ENCODE data around the gene RNH1.

RNH1 gene

GRCh38 chr11:465896-466530, 41.0 kb downstream of the RNH1 start:
- TF ChIP-seq CTCF (IDR thresholded peaks at IDR 0.05; ENCODE audit: low read depth, low read length): no peak
- Histone ChIP-seq H3K9me3 (ENCODE audit: severe bottlenecking) (no peaks in the 10 kb centered on the region), H3K4me3 (ENCODE audit: low read depth, low read length) (no peak overlapping the region), H3K36me3 (peaks cover 11% of the 10 kb centered on the region), H3K27ac (no peak overlapping the region), H3K27me3 (ENCODE audit: insufficient read depth, low read depth, severe bottlenecking) (no peaks in the 10 kb centered on the region)
- no peak for DNase-seq

- no peaks in the 10 kb centered on the region for H3K9me3 ChIP-seq (ENCODE audit: severe bottlenecking)
- no peak overlapping the region for H3K27ac ChIP-seq
- H3K27me3 ChIP-seq (ENCODE audit: insufficient read depth, low read depth, severe bottlenecking): no peaks in the 10 kb centered on the region
- no peak for TF ChIP-seq CTCF (IDR thresholded peaks at IDR 0.05; ENCODE audit: low read depth, low read length)
- no peak overlapping the region for H3K4me3 ChIP-seq (ENCODE audit: low read depth, low read length)
- H3K36me3 ChIP-seq: peaks cover 16% of the 10 kb centered on the region
- no peak for DNase-seq
These were observed 42.7 kb downstream of the RNH1 start for GRCh38 chr11:464316-464715.

- DNase-seq: no peak
- Histone ChIP-seq H3K9me3 (ENCODE audit: severe bottlenecking) (no peaks in the 10 kb centered on the region), H3K36me3 (peaks cover 16% of the 10 kb centered on the region), H3K27me3 (ENCODE audit: insufficient read depth, low read depth, severe bottlenecking) (no peaks in the 10 kb centered on the region), H3K4me3 (ENCODE audit: low read depth, low read length) (no peak overlapping the region), H3K27ac (no peak overlapping the region)
- no peak for TF ChIP-seq CTCF (IDR thresholded peaks at IDR 0.05; ENCODE audit: low read depth, low read length)
These were observed 44.7 kb downstream of the RNH1 start for GRCh38 chr11:462107-462890.

GRCh38 chr11:461626-462025, 45.4 kb downstream of the RNH1 start:
- Histone ChIP-seq H3K4me3 (ENCODE audit: low read depth, low read length) (no peak overlapping the region), H3K27me3 (ENCODE audit: insufficient read depth, low read depth, severe bottlenecking) (no peaks in the 10 kb centered on the region), H3K9me3 (ENCODE audit: severe bottlenecking) (no peaks in the 10 kb centered on the region), H3K36me3 (peaks cover 16% of the 10 kb centered on the region), H3K27ac (no peak overlapping the region)
- DNase-seq: no peak
- TF ChIP-seq CTCF (IDR thresholded peaks at IDR 0.05; ENCODE audit: low read depth, low read length): no peak

GRCh38 chr11:460331-461199, 46.5 kb downstream of the RNH1 start:
- no peak for DNase-seq
- Histone ChIP-seq H3K27ac (no peak overlapping the region), H3K27me3 (ENCODE audit: insufficient read depth, low read depth, severe bottlenecking) (no peaks in the 10 kb centered on the region), H3K36me3 (peaks cover 16% of the 10 kb centered on the region), H3K9me3 (ENCODE audit: severe bottlenecking) (no peaks in the 10 kb centered on the region), H3K4me3 (ENCODE audit: low read depth, low read length) (no peak overlapping the region)
- no peak for TF ChIP-seq CTCF (IDR thresholded peaks at IDR 0.05; ENCODE audit: low read depth, low read length)
